Measurements from ENCODE around the gene ANKDD1B.

ANKDD1B gene

DNA sequence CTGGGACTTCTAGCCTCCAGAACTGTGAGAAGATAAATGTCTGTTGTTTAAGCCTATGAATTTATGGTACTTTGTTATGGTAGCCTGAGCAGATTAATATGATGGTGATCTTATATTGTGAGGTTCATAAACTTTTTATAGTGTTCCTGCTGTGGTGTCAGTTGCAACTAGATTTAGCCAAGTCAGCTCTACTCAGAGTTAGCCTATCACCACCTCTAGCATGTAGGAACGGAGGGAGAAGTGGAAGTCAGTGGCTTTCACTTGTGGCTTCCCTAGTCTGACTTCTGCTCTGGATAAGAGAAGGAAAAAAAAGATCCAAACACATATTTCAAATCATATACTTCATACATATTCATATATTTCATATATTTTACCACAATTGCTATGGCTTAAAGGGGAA is 99.4 kb downstream of the ANKDD1B start:
- no peak for FAIRE-seq

DNA sequence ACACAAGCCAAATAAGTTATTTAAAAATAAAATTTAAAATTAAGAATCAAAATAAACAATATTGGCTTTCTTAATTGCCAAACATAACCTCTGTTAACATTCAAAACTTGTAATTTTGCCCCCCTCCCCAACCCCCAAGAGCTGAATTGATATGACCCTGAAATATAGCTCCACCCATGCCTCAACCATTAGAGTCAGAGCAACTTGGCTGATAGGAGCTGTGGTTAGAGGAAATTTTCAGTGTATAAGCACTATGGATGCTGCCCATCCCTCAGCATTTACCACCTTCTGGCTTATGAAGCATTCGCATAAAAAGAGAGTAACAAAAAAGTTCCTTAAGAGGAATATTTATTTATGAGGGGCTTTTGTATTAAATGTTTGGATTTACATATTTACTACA is 99.9 kb downstream of the ANKDD1B start:
- no peak for FAIRE-seq

DNA sequence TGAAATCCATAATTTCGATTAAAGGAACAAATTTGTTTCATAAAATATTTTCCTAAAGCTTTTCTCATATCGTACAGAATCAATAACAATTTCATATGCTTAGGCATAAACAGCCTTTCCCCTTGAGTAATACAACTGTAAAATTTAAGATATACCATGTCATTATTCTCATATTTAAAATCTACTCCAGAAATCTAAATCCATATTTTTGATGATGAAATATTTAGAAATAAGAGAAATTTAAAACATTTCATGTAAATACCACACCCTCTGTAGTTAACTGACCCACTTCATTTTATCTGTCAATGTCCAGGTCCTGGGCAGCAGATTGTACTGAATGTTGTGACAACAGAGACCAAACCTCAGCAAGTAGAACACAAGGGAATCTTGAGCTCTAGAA is 100.8 kb downstream of the ANKDD1B start:
- FAIRE-seq = no peak

DNA sequence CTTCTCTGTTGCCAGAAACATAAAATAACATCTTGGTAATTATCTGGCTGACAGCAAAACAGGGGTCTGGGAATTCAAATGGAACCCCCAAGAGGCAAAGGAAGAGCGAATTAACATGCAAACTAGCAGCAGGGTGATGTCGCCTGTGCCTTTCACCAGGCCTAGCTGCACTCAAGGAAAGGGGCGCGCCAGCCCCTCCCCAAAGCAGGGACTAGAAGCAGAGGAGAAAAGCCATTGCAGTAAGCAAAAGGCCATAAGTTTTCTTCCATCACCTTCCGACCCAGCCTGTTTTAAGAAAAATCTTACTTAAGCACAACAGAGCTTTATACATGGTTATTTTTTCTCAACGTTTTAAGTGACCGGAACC is 105.4 kb downstream of the ANKDD1B start:
- FAIRE-seq = no peak

DNA sequence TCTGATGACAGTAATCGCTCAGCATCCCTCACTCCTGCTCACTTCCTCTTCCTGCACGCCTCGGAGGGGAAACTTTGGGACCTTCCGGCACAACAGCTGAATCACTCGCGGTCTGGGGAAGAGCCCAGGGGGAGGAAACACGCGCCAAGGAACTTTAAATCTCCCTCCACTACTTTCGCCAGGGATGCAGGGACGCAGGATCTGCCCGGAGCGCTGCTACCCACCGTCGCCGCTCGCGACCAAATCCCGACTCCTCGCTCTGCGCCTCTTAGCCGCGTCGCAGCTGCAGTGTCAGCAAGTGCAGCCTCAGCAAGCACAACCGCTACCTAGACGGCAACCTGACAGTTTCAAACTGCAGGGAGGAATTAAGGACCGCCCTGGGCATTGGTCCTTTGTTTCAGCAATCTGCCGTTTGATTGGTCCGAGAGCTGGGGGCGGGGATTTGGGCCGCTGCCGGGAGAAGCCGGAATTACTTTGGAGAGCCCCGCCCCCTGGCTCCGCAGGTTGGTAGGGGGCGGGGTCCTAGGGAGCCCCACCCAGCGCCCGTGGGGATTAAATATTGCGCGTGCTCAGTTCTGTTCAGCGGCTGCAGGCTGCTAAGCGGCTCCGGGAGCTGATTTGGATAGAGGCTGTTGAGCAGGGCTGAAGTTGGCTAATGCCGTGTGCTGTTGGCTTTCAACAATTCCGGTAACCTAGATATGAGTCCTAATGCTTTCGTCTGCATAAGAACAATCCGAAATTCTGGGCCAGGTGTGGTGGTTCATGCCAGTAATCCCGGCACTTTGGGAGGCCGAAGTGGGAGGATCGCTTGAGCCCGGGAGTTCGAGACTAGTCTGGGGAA is 106.0 kb downstream of the ANKDD1B start, which contains the start of gene POC5:
Gene POC5, minus strand, starts transcription at position 356 of the 841 bp plus-strand sequence. CDS start 4,500 bp downstream, outside the sequence.
- peak; percentile 98 for FAIRE-seq

DNA sequence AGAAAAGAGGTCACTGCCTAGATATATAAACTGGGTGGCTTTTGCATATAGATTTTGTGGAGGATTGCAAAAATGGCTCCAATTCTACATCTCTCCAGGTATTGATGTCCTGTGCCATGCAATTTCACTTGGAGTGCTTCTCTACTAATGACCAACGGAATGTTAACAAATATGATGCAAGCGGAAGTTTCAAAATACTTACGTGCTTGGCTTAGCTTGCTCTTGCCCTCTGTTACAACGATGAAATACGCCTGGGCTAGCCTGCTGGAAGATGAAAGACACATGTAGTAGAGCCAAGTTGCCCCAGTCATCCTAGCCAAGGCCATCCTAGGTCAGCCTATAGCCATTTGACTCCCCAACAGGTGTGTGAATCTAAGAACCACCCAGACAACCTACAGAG is 109.6 kb downstream of the ANKDD1B start:
- no peak for FAIRE-seq
